ENCODE data around the gene ANO9.
A peak's percentile ranks its signal among the peaks of the same experiment; 100 is the strongest.

ANO9 gene

DNA sequence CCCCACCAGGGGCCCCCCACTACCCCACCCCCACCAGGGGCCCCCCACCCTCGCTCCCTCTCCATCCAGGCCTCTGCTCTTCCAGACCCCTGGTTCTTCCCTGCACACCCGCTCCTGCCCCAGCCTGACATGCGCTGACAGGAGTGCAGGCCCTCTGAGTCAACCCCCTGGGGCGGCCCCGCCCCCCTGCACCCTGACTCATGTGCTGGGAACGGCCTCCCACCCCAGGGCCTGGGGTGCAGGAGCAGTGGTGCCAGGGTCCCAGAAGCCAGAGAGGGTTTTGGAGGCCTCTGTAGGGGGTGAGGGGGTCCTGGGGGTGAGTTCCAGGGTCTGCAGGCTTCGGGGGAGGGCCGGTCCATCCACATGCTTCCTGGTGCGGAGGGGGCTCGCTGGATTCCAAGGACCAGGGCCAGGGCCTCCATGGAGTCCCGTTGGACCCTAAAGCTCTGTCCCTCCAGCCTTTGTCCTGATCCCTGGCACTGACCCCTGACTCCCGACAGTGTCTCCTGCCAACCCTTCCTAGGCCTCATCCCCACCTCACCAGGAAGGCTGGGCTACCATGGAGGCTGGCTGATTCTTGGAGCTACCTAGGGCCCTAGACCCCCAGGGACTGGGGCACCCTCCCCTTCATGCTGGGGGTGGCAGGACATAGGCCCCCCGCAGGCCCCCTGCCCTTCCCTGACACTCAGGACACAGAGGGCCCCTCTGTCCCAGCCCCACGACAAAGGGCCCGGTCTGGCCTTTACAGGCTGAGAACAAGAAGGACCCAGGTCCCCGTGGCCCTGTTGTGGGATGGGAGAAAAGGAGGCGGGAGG is 48.4 kb downstream of the ANO9 start:
- no peak overlapping the region for H3K4me3 ChIP-seq (ENCODE audit: low read depth, low read length)
- peak overlapping the region; percentile 94 for H3K18ac ChIP-seq (ENCODE audit: low read length)
- peak overlapping the region; percentile 79 for H3K4me2 ChIP-seq (ENCODE audit: low read length)
- no peak overlapping the region for H3K9ac ChIP-seq (ENCODE audit: low read length)
- H3K27ac ChIP-seq (ENCODE audit: low read depth, low read length): peak overlapping the region; percentile 98
- peak overlapping the region; percentile 100 for H2BK120ac ChIP-seq (ENCODE audit: insufficient read depth, low read length, poor library complexity)
- DNase-seq: peak; percentile 90 to 93
- peaks cover 32% of the 10 kb centered on the region for H3K79me1 ChIP-seq (ENCODE audit: low read length)
- H3K4ac ChIP-seq (ENCODE audit: low read depth, low read length): peak overlapping the region; percentile 87
- peak overlapping the region; percentile 93 for H4K8ac ChIP-seq (ENCODE audit: low read depth, low read length)
- H4K91ac ChIP-seq (ENCODE audit: low read depth, low read length): peak overlapping the region; percentile 100
- peak overlapping the region; percentile 95 for H2BK5ac ChIP-seq (ENCODE audit: low read depth, low read length, poor library complexity)
- peak overlapping the region; percentile 47 for H2AFZ ChIP-seq (ENCODE audit: insufficient read depth, low read length, poor library complexity)
- H3K27me3 ChIP-seq (ENCODE audit: insufficient read depth, low read length): no peaks in the 10 kb centered on the region
- H2BK12ac ChIP-seq (ENCODE audit: low read length): peak overlapping the region; percentile 84
- H3K9me3 ChIP-seq (ENCODE audit: insufficient read depth, low read depth, low read length): peaks cover 5% of the 10 kb centered on the region
- H3K14ac ChIP-seq (ENCODE audit: low read length): peak overlapping the region; percentile 96
- H2AK5ac ChIP-seq (ENCODE audit: low read length): peak overlapping the region; percentile 96
- H3K23ac ChIP-seq (ENCODE audit: low read length): no peak overlapping the region
- peaks cover 29 to 38% of the 10 kb centered on the region in 2 experiments for H3K4me1 ChIP-seq (ENCODE audit: control insufficient read depth in 1 of 2, insufficient read depth in 2 of 2, low read length in 2 of 2)
- peaks cover 18 to 20% of the 10 kb centered on the region in 2 experiments for H3K36me3 ChIP-seq (ENCODE audit: control insufficient read depth in 1 of 2, insufficient read depth in 2 of 2, low read length in 2 of 2)
- WGBS (ENCODE audit: extremely low coverage, insufficient coverage, insufficient read length): no CpG with 5 or more reads among the region's 17 CpGs
- H3K79me2 ChIP-seq (ENCODE audit: control insufficient read depth, insufficient read depth, low read length, poor library complexity): peaks cover 20% of the 10 kb centered on the region
- peak overlapping the region; percentile 80 for H4K12ac ChIP-seq (ENCODE audit: low read depth, low read length)

DNA sequence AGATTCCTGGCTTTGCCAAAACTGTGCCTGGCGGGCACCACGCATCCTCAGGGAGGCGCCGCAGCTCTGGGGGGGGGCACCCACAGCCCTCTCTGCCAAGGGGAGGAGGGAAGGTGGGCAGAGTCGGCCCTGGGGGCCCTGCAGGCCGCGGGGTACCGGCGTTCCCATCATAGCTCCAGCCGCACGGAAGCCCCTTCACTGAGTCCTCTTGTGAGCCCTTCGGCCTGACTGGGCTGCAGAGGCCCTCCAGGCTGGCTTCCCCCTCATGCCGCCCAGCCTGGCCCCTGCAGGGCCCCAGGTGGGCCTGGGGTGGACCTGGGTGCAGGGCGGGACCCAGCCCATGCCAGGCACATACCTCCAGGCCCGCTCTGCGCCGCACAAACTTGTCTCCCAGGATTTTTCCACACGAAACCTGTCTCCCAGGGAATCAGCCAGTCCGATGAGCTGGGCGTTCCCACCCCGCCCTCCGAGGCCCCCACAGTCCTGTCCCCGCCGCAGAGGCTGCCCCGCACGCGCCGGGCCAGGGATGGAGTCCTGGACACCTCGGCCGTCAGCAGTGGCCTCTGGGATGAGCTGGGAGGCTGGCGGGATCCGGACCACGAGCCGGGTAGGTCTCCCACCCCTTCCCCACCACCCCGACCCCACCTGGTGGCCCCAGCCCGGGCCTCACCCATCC is 49.6 kb downstream of the ANO9 start:
- peaks cover 20% of the 10 kb centered on the region for H3K79me2 ChIP-seq (ENCODE audit: control insufficient read depth, insufficient read depth, low read length, poor library complexity)
- peak overlapping the region; percentile 30 for H3K18ac ChIP-seq (ENCODE audit: low read length)
- no peak overlapping the region for H3K4ac ChIP-seq (ENCODE audit: low read depth, low read length)
- peak overlapping the region; percentile 90 for H2BK5ac ChIP-seq (ENCODE audit: low read depth, low read length, poor library complexity)
- H3K4me2 ChIP-seq (ENCODE audit: low read length): no peak overlapping the region
- H4K12ac ChIP-seq (ENCODE audit: low read depth, low read length): no peak overlapping the region
- peak overlapping the region; percentile 88 for H2BK12ac ChIP-seq (ENCODE audit: low read length)
- H3K27me3 ChIP-seq (ENCODE audit: insufficient read depth, low read length): no peaks in the 10 kb centered on the region
- peak overlapping the region; percentile 96 for H4K91ac ChIP-seq (ENCODE audit: low read depth, low read length)
- WGBS (ENCODE audit: extremely low coverage, insufficient coverage, insufficient read length): no CpG with 5 or more reads among the region's 36 CpGs
- H3K23ac ChIP-seq (ENCODE audit: low read length): no peak overlapping the region
- H3K36me3 ChIP-seq (ENCODE audit: control insufficient read depth in 1 of 2, insufficient read depth in 2 of 2, low read length in 2 of 2): peaks cover 6 to 8% of the 10 kb centered on the region in 2 experiments
- DNase-seq: no peak
- H4K8ac ChIP-seq (ENCODE audit: low read depth, low read length): peak overlapping the region; percentile 86
- H2AFZ ChIP-seq (ENCODE audit: insufficient read depth, low read length, poor library complexity): no peak overlapping the region
- no peak overlapping the region for H3K9ac ChIP-seq (ENCODE audit: low read length)
- H3K14ac ChIP-seq (ENCODE audit: low read length): peak overlapping the region; percentile 62
- peak overlapping the region; percentile 20 for H3K27ac ChIP-seq (ENCODE audit: low read depth, low read length)
- H2BK120ac ChIP-seq (ENCODE audit: insufficient read depth, low read length, poor library complexity): peak overlapping the region; percentile 94
- peaks cover 4% of the 10 kb centered on the region for H3K9me3 ChIP-seq (ENCODE audit: insufficient read depth, low read depth, low read length)
- peaks cover 32% of the 10 kb centered on the region for H3K79me1 ChIP-seq (ENCODE audit: low read length)
- peak overlapping the region; percentile 51 for H2AK5ac ChIP-seq (ENCODE audit: low read length)
- H3K4me1 ChIP-seq (ENCODE audit: control insufficient read depth in 1 of 2, insufficient read depth in 2 of 2, low read length in 2 of 2): peaks cover 29 to 38% of the 10 kb centered on the region in 2 experiments
- no peak overlapping the region for H3K4me3 ChIP-seq (ENCODE audit: low read depth, low read length)

DNA sequence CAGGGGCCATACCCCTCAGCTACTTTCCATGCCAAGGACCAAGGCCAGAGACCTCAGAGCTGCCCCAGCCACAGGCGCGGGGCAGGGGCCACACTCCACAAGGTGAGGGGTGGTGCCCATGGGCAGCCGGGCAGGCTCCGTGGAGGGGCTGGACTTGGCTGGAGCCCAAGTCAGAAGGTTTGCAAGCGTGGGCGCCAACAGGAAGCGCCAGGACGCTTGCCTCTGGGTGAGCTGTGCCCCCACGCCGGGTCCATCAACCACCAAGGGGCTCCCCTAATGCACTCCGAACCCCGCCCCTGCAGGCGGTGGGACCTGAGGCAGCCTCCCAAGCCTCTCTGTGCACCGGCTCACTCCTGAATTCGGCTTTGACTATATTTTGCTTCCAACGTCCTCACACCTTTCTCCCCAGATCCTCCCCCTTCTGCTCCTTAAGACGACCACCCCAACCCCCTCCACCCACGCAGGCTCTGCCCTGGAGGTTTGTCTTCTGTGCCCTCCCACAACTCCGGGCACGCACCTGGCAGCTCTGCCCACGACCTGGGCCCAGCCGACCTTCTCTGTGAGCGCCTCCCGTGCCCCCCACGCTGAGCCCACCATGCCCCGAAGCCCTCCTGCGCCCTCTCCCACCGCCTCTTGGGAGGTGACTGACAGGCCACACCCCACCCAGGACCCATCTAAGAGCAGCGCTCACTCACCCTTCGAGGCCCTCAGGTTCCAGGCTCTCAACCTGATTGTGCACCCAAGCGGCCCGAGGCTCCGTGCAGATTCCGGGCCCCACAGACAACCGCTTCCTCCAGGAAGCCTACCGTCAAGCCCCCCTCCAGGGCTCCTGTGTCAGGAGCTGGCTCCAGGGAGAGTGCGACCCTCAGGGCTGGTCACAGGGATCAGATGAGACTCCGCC is 50.4 kb downstream of the ANO9 start:
- H2AK5ac ChIP-seq (ENCODE audit: low read length): peak overlapping the region; percentile 51
- peak overlapping the region; percentile 92 for H4K91ac ChIP-seq (ENCODE audit: low read depth, low read length)
- H4K12ac ChIP-seq (ENCODE audit: low read depth, low read length): no peak overlapping the region
- no peak overlapping the region for H3K4me2 ChIP-seq (ENCODE audit: low read length)
- peak overlapping the region; percentile 62 for H3K14ac ChIP-seq (ENCODE audit: low read length)
- no peak overlapping the region for H3K4ac ChIP-seq (ENCODE audit: low read depth, low read length)
- peaks cover 20% of the 10 kb centered on the region for H3K79me2 ChIP-seq (ENCODE audit: control insufficient read depth, insufficient read depth, low read length, poor library complexity)
- no peak overlapping the region for H2AFZ ChIP-seq (ENCODE audit: insufficient read depth, low read length, poor library complexity)
- no peak overlapping the region for H4K8ac ChIP-seq (ENCODE audit: low read depth, low read length)
- no CpG with 5 or more reads among the region's 38 CpGs for WGBS (ENCODE audit: extremely low coverage, insufficient coverage, insufficient read length)
- DNase-seq: no peak
- peak overlapping the region; percentile 88 for H2BK12ac ChIP-seq (ENCODE audit: low read length)
- no peak overlapping the region for H3K4me3 ChIP-seq (ENCODE audit: low read depth, low read length)
- H3K23ac ChIP-seq (ENCODE audit: low read length): no peak overlapping the region
- peaks cover 29 to 38% of the 10 kb centered on the region in 2 experiments for H3K4me1 ChIP-seq (ENCODE audit: control insufficient read depth in 1 of 2, insufficient read depth in 2 of 2, low read length in 2 of 2)
- peaks cover 6% of the 10 kb centered on the region for H3K9me3 ChIP-seq (ENCODE audit: insufficient read depth, low read depth, low read length)
- peaks cover 32% of the 10 kb centered on the region for H3K79me1 ChIP-seq (ENCODE audit: low read length)
- H3K18ac ChIP-seq (ENCODE audit: low read length): peak overlapping the region; percentile 30
- H2BK120ac ChIP-seq (ENCODE audit: insufficient read depth, low read length, poor library complexity): peak overlapping the region; percentile 94
- no peaks in the 10 kb centered on the region for H3K36me3 ChIP-seq (ENCODE audit: control insufficient read depth in 1 of 2, insufficient read depth in 2 of 2, low read length in 2 of 2)
- H2BK5ac ChIP-seq (ENCODE audit: low read depth, low read length, poor library complexity): no peak overlapping the region
- no peak overlapping the region for H3K9ac ChIP-seq (ENCODE audit: low read length)
- no peaks in the 10 kb centered on the region for H3K27me3 ChIP-seq (ENCODE audit: insufficient read depth, low read length)
- H3K27ac ChIP-seq (ENCODE audit: low read depth, low read length): no peak overlapping the region

DNA sequence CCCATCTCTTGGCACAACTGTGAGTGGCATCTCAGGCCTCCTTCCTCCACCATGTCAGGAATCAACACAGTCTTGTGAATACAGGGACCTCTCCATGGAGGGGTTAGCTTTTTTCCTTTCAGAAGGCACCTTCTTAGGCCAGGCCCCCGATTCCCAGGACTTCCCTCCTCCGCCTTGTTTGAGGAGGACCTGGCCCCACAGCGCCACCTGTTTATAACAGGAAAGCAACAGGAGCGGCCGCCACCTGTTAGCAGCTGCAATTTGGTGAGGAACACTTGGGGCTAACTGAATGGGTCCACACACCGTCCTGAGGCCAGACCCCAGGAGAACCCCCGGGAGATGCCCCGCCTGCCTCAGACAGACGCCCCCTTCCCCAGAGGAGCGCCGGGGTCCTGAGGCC is 51.6 kb downstream of the ANO9 start:
- Histone ChIP-seq H2BK5ac (ENCODE audit: low read depth, low read length, poor library complexity) (no peak overlapping the region), H3K9ac (ENCODE audit: low read length) (no peak overlapping the region), H3K4ac (ENCODE audit: low read depth, low read length) (no peak overlapping the region), H3K79me1 (ENCODE audit: low read length) (peaks cover 30% of the 10 kb centered on the region), H3K23ac (ENCODE audit: low read length) (no peak overlapping the region), H3K9me3 (ENCODE audit: insufficient read depth, low read depth, low read length) (peaks cover 14% of the 10 kb centered on the region), H3K18ac (ENCODE audit: low read length) (no peak overlapping the region), H2AK5ac (ENCODE audit: low read length) (no peak overlapping the region), H2BK120ac (ENCODE audit: insufficient read depth, low read length, poor library complexity) (no peak overlapping the region), H3K4me2 (ENCODE audit: low read length) (no peak overlapping the region), H3K4me1 (ENCODE audit: control insufficient read depth in 1 of 2, insufficient read depth in 2 of 2, low read length in 2 of 2) (peaks cover 24 to 30% of the 10 kb centered on the region in 2 experiments), H4K91ac (ENCODE audit: low read depth, low read length) (no peak overlapping the region), H3K4me3 (ENCODE audit: low read depth, low read length) (no peak overlapping the region), H3K27ac (ENCODE audit: low read depth, low read length) (no peak overlapping the region), H2AFZ (ENCODE audit: insufficient read depth, low read length, poor library complexity) (no peak overlapping the region), H2BK12ac (ENCODE audit: low read length) (no peak overlapping the region), H3K14ac (ENCODE audit: low read length) (no peak overlapping the region), H3K27me3 (ENCODE audit: insufficient read depth, low read length) (peaks cover 4% of the 10 kb centered on the region), H4K12ac (ENCODE audit: low read depth, low read length) (no peak overlapping the region), H3K79me2 (ENCODE audit: control insufficient read depth, insufficient read depth, low read length, poor library complexity) (peaks cover 15% of the 10 kb centered on the region), H4K8ac (ENCODE audit: low read depth, low read length) (no peak overlapping the region), H3K36me3 (ENCODE audit: control insufficient read depth in 1 of 2, insufficient read depth in 2 of 2, low read length in 2 of 2) (no peaks in the 10 kb centered on the region)
- no peak for DNase-seq
- no CpG with 5 or more reads among the region's 11 CpGs for WGBS (ENCODE audit: extremely low coverage, insufficient coverage, insufficient read length)
